T-helper 22 cell (primary cell): Measurements from ENCODE around the gene AP2M1.
"Not testable (repeated sequence)": the region's sequence is repeated elsewhere in the genome, so short reads cannot be mapped to it uniquely, and the experiment has no call there.

Source experiments
- DNase-seq: peaks from one replicate; pipeline ENCODE4 v3.0.0-alpha.2; 2020; ENCODE audit warnings: low read depth

Gene AP2M1

GRCh38 chr3:184174646-184175492 is at the start of gene AP2M1:
AP2M1 (plus strand) TSS chr3:184174855; CDS start chr3:184176994, 2,139 bp downstream.
- peak; percentile 96 for DNase-seq

GRCh38 chr3:184126006-184126405 is 48.6 kb upstream of the AP2M1 start:
- DNase-seq: no peak

- no peak for DNase-seq
Observed at GRCh38 chr3:184129012-184129411, 45.6 kb upstream of the AP2M1 start.

- no peak for DNase-seq
Observed at GRCh38 chr3:184132945-184133344, 41.7 kb upstream of the AP2M1 start.

- DNase-seq: peak; percentile 17
Observed at GRCh38 chr3:184133840-184134745, 40.6 kb upstream of the AP2M1 start.

- no peak for DNase-seq
Observed at GRCh38 chr3:184134746-184135148, 39.9 kb upstream of the AP2M1 start.

GRCh38 chr3:184135149-184135910 is 39.3 kb upstream of the AP2M1 start, which contains the start of gene EIF2B5:
EIF2B5 (plus strand) TSS chr3:184135358; CDS start chr3:184135386, 28 bp downstream.
- DNase-seq: peak; percentile 83

GRCh38 chr3:184135911-184136260 is 38.8 kb upstream of the AP2M1 start:
- no peak for DNase-seq

- no peak for DNase-seq
Observed at GRCh38 chr3:184140436-184140835, 34.2 kb upstream of the AP2M1 start.

GRCh38 chr3:184142199-184142598 is 32.5 kb upstream of the AP2M1 start:
- no peak for DNase-seq

GRCh38 chr3:184143327-184143726 is 31.3 kb upstream of the AP2M1 start:
- DNase-seq: no peak

- DNase-seq: no peak
Observed at GRCh38 chr3:184144505-184144904, 30.1 kb upstream of the AP2M1 start.

GRCh38 chr3:184145111-184145524 is 29.5 kb upstream of the AP2M1 start:
- no peak for DNase-seq

GRCh38 chr3:184145751-184146270 is 28.8 kb upstream of the AP2M1 start:
- no peak for DNase-seq

- no peak for DNase-seq
Observed at GRCh38 chr3:184148076-184148475, 26.6 kb upstream of the AP2M1 start.

- DNase-seq: no peak
Observed at GRCh38 chr3:184149123-184149522, 25.5 kb upstream of the AP2M1 start.

GRCh38 chr3:184149770-184150169 is 24.9 kb upstream of the AP2M1 start:
- not testable (repeated sequence) for DNase-seq

GRCh38 chr3:184154885-184155643 is 19.6 kb upstream of the AP2M1 start, which contains the start of gene DVL3:
DVL3 (plus strand) TSS chr3:184155377; CDS start chr3:184155636, 259 bp downstream.
- peak; percentile 17 for DNase-seq

GRCh38 chr3:184155644-184156521 is 18.8 kb upstream of the AP2M1 start:
- peak; percentile 19 for DNase-seq

GRCh38 chr3:184156522-184156955 is 18.1 kb upstream of the AP2M1 start:
- no peak for DNase-seq
